Mammary epithelial cell (primary cell): Measurements from ENCODE around the gene NDUFS6.

Source experiments
- EZH2 ChIP-seq: IDR thresholded peaks from 2 replicates; pipeline ENCODE4 v1.6.1; 2012; ENCODE audit warnings: low read length, inconsistent platforms, borderline replicate concordance
- TF ChIP-seq, protein P1 (sequence below), 2 donors: IDR thresholded peaks in 1 of 2; conservative IDR thresholded peaks in 1 of 2; 2 replicates each; pipeline ENCODE4 v1.5.1; 2011 to 2012; ENCODE audit warnings: inconsistent platforms in 2 of 2, low read length in 2 of 2, mild to moderate bottlenecking in 2 of 2, control low read depth in 1 of 2, low read depth in 1 of 2; ENCODE audit not compliant: insufficient read depth in 1 of 2; ENCODE audit errors: extremely low read depth in 1 of 2

DNA sequence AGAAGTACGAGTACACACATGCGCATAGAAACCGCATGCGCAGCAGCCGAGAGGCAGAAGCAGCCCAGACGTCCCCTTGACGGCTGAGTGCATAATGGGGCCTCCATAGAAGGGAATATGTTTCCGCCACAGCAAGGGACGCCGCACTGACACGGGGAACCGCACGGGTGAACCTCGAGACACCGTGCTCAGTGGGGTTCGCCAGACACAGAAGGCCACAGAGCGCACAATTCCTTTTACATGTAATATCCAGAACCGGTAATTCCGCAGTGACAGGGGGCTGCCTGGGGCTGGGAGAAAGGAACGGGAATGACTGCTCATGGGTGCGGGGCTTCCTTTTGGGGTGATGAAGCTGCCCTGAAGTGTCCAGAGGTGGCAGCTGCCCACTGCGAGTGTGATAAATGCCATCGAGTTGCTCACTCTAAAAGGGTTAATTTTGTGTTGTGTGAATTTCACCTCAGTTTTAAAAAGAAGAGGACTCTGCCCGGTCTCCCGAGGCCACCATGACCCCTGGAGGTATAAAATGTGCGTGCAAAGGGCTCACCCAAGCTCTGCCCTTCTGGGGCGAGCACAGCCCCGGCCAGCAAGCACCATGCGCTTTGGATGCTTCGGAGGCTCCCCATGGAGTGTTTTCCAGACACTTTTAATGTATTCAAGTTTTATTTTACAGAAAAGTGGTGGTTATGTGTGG, 31.3 kb upstream of the NDUFS6 start:
- TF ChIP-seq, protein P1, sequence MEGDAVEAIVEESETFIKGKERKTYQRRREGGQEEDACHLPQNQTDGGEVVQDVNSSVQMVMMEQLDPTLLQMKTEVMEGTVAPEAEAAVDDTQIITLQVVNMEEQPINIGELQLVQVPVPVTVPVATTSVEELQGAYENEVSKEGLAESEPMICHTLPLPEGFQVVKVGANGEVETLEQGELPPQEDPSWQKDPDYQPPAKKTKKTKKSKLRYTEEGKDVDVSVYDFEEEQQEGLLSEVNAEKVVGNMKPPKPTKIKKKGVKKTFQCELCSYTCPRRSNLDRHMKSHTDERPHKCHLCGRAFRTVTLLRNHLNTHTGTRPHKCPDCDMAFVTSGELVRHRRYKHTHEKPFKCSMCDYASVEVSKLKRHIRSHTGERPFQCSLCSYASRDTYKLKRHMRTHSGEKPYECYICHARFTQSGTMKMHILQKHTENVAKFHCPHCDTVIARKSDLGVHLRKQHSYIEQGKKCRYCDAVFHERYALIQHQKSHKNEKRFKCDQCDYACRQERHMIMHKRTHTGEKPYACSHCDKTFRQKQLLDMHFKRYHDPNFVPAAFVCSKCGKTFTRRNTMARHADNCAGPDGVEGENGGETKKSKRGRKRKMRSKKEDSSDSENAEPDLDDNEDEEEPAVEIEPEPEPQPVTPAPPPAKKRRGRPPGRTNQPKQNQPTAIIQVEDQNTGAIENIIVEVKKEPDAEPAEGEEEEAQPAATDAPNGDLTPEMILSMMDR (conservative IDR thresholded peaks at IDR 0.05 in 1 of 2, IDR thresholded peaks at IDR 0.05 in 1 of 2; ENCODE audit: extremely low read depth in 1 of 2, insufficient read depth in 1 of 2, low read depth in 1 of 2, low read length in 2 of 2), result no peak
- TF ChIP-seq EZH2, result no peak
